ENCODE measurements around the gene TNFSF18.
"Not testable (repeated sequence)": the region's sequence is repeated elsewhere in the genome, so short reads cannot be mapped to it uniquely, and the experiment has no call there.

The TNFSF18 gene

GRCh38 chr1:173084292-173084691 lies 33.6 kb upstream of the TNFSF18 start:
- H3K27ac ChIP-seq = no peak overlapping the region
- TF ChIP-seq, protein P1, sequence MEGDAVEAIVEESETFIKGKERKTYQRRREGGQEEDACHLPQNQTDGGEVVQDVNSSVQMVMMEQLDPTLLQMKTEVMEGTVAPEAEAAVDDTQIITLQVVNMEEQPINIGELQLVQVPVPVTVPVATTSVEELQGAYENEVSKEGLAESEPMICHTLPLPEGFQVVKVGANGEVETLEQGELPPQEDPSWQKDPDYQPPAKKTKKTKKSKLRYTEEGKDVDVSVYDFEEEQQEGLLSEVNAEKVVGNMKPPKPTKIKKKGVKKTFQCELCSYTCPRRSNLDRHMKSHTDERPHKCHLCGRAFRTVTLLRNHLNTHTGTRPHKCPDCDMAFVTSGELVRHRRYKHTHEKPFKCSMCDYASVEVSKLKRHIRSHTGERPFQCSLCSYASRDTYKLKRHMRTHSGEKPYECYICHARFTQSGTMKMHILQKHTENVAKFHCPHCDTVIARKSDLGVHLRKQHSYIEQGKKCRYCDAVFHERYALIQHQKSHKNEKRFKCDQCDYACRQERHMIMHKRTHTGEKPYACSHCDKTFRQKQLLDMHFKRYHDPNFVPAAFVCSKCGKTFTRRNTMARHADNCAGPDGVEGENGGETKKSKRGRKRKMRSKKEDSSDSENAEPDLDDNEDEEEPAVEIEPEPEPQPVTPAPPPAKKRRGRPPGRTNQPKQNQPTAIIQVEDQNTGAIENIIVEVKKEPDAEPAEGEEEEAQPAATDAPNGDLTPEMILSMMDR (conservative IDR thresholded peaks at IDR 0.05) = no peak

- H3K27ac ChIP-seq = no peak overlapping the region
- TF ChIP-seq ZFX (IDR thresholded peaks at IDR 0.05) = no peak
- TF ChIP-seq, protein P1 (conservative IDR thresholded peaks at IDR 0.05) = no peak
These were observed 32.2 kb upstream of the TNFSF18 start for GRCh38 chr1:173082913-173083312.

- not testable (repeated sequence) for H3K27ac ChIP-seq
These were observed 23.5 kb upstream of the TNFSF18 start for GRCh38 chr1:173074217-173074616.

- TF ChIP-seq, protein P1 (conservative IDR thresholded peaks at IDR 0.05) = no peak
- TF ChIP-seq ZFX (IDR thresholded peaks at IDR 0.05) = no peak
- H3K27ac ChIP-seq = no peak overlapping the region
These were observed 13.3 kb upstream of the TNFSF18 start for GRCh38 chr1:173064011-173064410.

- TF ChIP-seq, protein P1 (conservative IDR thresholded peaks at IDR 0.05) = no peak
- no peak for TF ChIP-seq ZFX (IDR thresholded peaks at IDR 0.05)
- H3K27ac ChIP-seq = no peak overlapping the region
These were observed 12.4 kb upstream of the TNFSF18 start for GRCh38 chr1:173063171-173063570.

DNA sequence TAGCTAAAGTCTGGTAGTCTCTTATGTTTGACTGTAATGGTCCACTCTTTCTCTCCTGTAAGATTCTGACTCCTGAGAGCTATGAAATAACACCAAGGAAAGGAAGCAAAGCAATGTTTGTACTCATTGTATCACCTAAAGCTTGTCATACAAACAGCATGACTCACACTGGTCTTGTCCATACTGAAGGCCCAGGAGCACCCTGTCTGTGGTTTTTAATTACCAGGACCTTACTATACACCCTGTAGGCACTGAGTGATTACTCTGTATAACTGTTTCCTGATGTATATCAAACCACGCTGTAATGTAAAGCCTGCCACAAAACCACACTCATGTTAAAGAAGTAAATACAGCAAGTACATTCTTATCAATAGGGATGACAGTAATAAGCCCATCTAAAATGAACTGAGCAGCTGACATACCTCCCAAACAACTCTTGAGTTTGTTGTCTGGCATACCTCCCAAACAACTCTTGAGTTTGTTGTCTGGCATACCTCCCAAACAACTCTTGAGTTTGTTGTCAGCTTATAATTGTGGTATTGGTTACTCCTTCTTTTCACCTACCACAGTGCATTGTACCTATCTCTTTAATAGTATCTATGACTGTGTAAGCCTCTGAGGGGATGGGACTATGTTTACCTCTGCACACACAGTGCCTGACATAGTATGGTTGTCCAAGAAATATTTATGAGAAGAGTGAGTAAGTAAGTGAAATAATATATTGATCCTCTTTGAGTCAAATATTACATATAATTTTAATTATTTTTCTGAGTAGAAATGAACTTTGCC lies 11.6 kb upstream of the TNFSF18 start:
- no peak for TF ChIP-seq ZFX (IDR thresholded peaks at IDR 0.05)
- TF ChIP-seq, protein P1 (conservative IDR thresholded peaks at IDR 0.05) = no peak
- H3K27ac ChIP-seq = no peak overlapping the region

- H3K27ac ChIP-seq = no peak overlapping the region
- TF ChIP-seq, protein P1 (conservative IDR thresholded peaks at IDR 0.05) = no peak
- TF ChIP-seq ZFX (IDR thresholded peaks at IDR 0.05) = no peak
These were observed 7.8 kb upstream of the TNFSF18 start for GRCh38 chr1:173058556-173058955.

DNA sequence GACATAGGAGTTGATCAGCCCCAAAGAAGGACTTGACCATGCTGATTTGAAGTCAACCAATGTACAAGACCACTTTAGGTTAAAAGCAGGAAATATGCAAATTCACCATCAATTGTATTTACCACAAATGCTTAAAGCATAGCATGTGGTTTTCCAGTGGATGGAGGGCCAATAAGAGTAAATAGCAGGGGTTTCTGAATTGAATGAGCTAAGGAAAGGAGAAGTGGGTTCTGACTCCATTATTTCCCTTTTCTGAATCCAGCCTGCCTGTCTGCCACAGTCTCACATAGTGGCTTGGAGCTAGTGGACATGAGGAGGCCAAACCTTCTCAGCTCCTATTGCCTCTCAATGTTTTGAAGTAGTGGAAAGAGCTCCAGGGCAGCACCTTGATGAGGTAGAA lies 7.2 kb upstream of the TNFSF18 start:
- TF ChIP-seq, protein P1 (conservative IDR thresholded peaks at IDR 0.05) = no peak
- TF ChIP-seq ZFX (IDR thresholded peaks at IDR 0.05) = no peak

More for the DNA sequence above, 7.2 kb upstream of the TNFSF18 start:
- H3K27ac ChIP-seq = no peak overlapping the region
